Panc1 (cell line): ENCODE results near the gene GPD2. TPM values are rescaled to one million over a fixed set of nuclear protein-coding genes. Genes with fewer than 3 reads are reported as not detected.

Experiments
- ATAC-seq: fragments of 200-7000 bp; cut with Tn5 transposase; 2 replicates; pipeline ENCODE4 v1.9.1; 2020; ENCODE audit warnings: mild to moderate bottlenecking, moderate library complexity
- BruUV-seq: library from RNA; stranded (reverse); fragments of 400-500 nt; replicated peaks from 2 replicates; lab custom pipeline; 2021; lab: Mats Ljungman, UMichigan
- CTCF ChIA-PET: fragments of 300-600 bp; sonication (Branson Sonifier 250); formaldehyde crosslinking; loops from one replicate; lab custom pipeline; 2022; ENCODE audit warnings: antibody characterized with exemption; lab: Charles Lee
- POLR2A ChIA-PET: fragments of 300-600 bp; sonication (Branson Sonifier 250); formaldehyde crosslinking; loops from one replicate; lab custom pipeline; 2022; ENCODE audit warnings: antibody characterized with exemption; lab: Charles Lee
- DNase-seq: peaks from one replicate; pipeline ENCODE4 v3.0.0-alpha.2; 2010; ENCODE audit warnings: low read depth, low spot score
- H3K27ac ChIP-seq: 2 replicates; pipeline ENCODE4 v1.5.1; 2011; ENCODE audit warnings: mild to moderate bottlenecking, low read length, inconsistent platforms
- H3K27me3 ChIP-seq: fragments of 200-500 bp; sonication (Bioruptor generic); 2 replicates; pipeline ENCODE4 v1.6.0; 2014; ENCODE audit warnings: low read length, inconsistent platforms; ENCODE audit not compliant: control insufficient read depth, insufficient read depth
- H3K36me3 ChIP-seq: fragments of 200-500 bp; sonication (Bioruptor generic); 2 replicates; pipeline ENCODE4 v1.5.1; 2014; ENCODE audit warnings: inconsistent platforms, mild to moderate bottlenecking, low read length, moderate library complexity; ENCODE audit not compliant: control insufficient read depth, insufficient read depth
- H3K4me1 ChIP-seq: 2 replicates; pipeline ENCODE4 v1.5.1; 2011; ENCODE audit warnings: inconsistent platforms, mild to moderate bottlenecking, low read length, moderate library complexity; ENCODE audit not compliant: control insufficient read depth, insufficient read depth
- H3K4me3 ChIP-seq, 2 experiments: 2 replicates each; pipeline ENCODE4 v1.5.1; 2011 to 2012; ENCODE audit warnings: low read depth in 2 of 2, low read length in 2 of 2, mild to moderate bottlenecking in 2 of 2, inconsistent platforms in 1 of 2, moderate library complexity in 1 of 2
- H3K9me3 ChIP-seq: fragments of 200-500 bp; sonication (Bioruptor generic); 2 replicates; pipeline ENCODE4 v1.5.1; 2014; ENCODE audit warnings: low read depth, mild to moderate bottlenecking, inconsistent platforms, low read length, moderate library complexity; ENCODE audit not compliant: control insufficient read depth, insufficient read depth
- POLR2AphosphoS5 ChIP-seq: IDR thresholded peaks from 2 replicates; pipeline ENCODE4 v1.6.1; 2012; ENCODE audit warnings: mild to moderate bottlenecking, low read depth, low read length, moderate library complexity
- SIN3A ChIP-seq: IDR thresholded peaks from 2 replicates; pipeline ENCODE4 v1.6.1; 2012; ENCODE audit warnings: low read depth, mild to moderate bottlenecking, low read length, moderate library complexity, borderline replicate concordance; ENCODE audit not compliant: insufficient read depth
- TCF7L2 ChIP-seq: IDR thresholded peaks from 2 replicates; pipeline ENCODE4 v1.6.1; 2011; ENCODE audit warnings: mild to moderate bottlenecking, low read depth, low read length, inconsistent platforms
- in situ Hi-C: cut with HindIII; loops from 2 replicates; pipeline ENCODE4 v1.10.0; 2016; ENCODE audit warnings: low sequenced_read_pairs, low pct_unique_long_range_greater_than_20kb
- intact Hi-C: fragments of 100-400 bp; cut with micrococcal nuclease; formaldehyde crosslinking; loops from one replicate; pipeline ENCODE4 v1.10.0; 2022; ENCODE audit not compliant: unreplicated experiment
- total RNA-seq: library from RNA; stranded (reverse); gene quantifications from one replicate; pipeline ENCODE4 v1.2.1, GENCODE V29; 2021; ENCODE audit not compliant: unreplicated experiment
- TF ChIP-seq, protein P1 (sequence below): fragments of 450-650 bp; IDR thresholded peaks from 2 replicates; pipeline ENCODE4 v1.5.1; 2017; ENCODE audit warnings: mild to moderate bottlenecking
- TF ChIP-seq, protein P2 (sequence below), 2 experiments: IDR thresholded peaks; 2 replicates each; pipeline ENCODE4 v1.6.1; 2011 to 2012; ENCODE audit warnings: low read depth in 2 of 2, control low read depth in 1 of 2, low read length in 1 of 2, mild to moderate bottlenecking in 1 of 2, moderate library complexity in 1 of 2; ENCODE audit not compliant: insufficient read depth in 1 of 2

Gene GPD2
- total RNA-seq, 1 experiment from 2014 or later, result 27.5 TPM

DNA sequence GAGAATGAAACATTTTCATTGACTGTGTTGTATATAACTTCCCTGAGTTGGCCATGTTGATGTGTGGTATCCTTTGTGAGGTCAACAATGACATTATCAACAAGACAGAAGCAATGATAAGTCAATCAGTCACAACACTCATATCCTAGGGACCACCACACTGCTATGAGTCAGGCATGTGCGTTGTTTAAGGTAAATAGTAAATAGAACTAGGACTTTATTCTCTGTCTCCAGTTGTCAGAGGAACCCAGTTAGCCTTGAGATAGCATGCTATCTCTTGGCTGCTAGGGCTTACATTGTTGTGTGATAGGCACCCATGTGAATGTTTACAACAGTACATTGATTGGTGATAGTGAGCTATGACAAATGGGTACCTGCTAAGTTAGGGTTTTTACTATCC lies 37.3 kb downstream of the GPD2 start:
- Histone ChIP-seq H3K27ac (no peak overlapping the region), H3K27me3 (no peaks in the 10 kb centered on the region), H3K4me3 (no peak overlapping the region), H3K36me3 (no peaks in the 10 kb centered on the region), H3K4me1 (no peaks in the 10 kb centered on the region), H3K9me3 (no peaks in the 10 kb centered on the region)
- in situ Hi-C loops, result no loop called here
- no TSS peak for BruUV-seq
- POLR2A ChIA-PET, result no interaction called here
- no peak for ATAC-seq
- intact Hi-C loops, result no loop called here
- TF ChIP-seq, protein P1, sequence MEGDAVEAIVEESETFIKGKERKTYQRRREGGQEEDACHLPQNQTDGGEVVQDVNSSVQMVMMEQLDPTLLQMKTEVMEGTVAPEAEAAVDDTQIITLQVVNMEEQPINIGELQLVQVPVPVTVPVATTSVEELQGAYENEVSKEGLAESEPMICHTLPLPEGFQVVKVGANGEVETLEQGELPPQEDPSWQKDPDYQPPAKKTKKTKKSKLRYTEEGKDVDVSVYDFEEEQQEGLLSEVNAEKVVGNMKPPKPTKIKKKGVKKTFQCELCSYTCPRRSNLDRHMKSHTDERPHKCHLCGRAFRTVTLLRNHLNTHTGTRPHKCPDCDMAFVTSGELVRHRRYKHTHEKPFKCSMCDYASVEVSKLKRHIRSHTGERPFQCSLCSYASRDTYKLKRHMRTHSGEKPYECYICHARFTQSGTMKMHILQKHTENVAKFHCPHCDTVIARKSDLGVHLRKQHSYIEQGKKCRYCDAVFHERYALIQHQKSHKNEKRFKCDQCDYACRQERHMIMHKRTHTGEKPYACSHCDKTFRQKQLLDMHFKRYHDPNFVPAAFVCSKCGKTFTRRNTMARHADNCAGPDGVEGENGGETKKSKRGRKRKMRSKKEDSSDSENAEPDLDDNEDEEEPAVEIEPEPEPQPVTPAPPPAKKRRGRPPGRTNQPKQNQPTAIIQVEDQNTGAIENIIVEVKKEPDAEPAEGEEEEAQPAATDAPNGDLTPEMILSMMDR, result no peak
- no peak for TF ChIP-seq POLR2AphosphoS5
- no peak for TF ChIP-seq SIN3A
- TF ChIP-seq, protein P2, sequence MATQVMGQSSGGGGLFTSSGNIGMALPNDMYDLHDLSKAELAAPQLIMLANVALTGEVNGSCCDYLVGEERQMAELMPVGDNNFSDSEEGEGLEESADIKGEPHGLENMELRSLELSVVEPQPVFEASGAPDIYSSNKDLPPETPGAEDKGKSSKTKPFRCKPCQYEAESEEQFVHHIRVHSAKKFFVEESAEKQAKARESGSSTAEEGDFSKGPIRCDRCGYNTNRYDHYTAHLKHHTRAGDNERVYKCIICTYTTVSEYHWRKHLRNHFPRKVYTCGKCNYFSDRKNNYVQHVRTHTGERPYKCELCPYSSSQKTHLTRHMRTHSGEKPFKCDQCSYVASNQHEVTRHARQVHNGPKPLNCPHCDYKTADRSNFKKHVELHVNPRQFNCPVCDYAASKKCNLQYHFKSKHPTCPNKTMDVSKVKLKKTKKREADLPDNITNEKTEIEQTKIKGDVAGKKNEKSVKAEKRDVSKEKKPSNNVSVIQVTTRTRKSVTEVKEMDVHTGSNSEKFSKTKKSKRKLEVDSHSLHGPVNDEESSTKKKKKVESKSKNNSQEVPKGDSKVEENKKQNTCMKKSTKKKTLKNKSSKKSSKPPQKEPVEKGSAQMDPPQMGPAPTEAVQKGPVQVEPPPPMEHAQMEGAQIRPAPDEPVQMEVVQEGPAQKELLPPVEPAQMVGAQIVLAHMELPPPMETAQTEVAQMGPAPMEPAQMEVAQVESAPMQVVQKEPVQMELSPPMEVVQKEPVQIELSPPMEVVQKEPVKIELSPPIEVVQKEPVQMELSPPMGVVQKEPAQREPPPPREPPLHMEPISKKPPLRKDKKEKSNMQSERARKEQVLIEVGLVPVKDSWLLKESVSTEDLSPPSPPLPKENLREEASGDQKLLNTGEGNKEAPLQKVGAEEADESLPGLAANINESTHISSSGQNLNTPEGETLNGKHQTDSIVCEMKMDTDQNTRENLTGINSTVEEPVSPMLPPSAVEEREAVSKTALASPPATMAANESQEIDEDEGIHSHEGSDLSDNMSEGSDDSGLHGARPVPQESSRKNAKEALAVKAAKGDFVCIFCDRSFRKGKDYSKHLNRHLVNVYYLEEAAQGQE (IDR thresholded peaks at IDR 0.05; ENCODE audit: insufficient read depth in 1 of 2, low read depth in 2 of 2, low read length in 1 of 2), result no peak
- TF ChIP-seq TCF7L2, result no peak
- DNase-seq, result no peak
- CTCF ChIA-PET, result no interaction called here

DNA sequence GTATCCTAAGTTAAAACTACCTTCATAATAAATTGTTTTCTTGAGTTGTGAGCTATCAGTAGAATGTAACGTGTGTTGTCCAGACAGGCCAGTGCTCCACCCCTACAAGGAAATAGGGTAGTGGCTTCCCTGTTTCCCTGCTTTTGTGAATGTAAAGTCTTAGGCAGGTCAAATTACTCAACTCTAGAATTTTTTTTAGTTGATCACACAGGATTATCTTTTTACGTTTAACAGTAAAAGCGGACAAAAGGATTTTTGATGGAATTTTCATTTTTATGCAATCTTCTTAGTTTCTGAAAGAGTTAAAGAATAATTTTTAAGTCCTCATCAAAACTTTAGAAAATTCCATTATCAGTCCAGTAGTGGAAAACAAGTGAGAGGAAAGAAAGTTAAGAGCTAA lies 38.2 kb downstream of the GPD2 start:
- no TSS peak for BruUV-seq
- CTCF ChIA-PET, result no interaction called here
- Histone ChIP-seq H3K27ac (no peak overlapping the region), H3K4me3 (no peak overlapping the region), H3K4me1 (no peaks in the 10 kb centered on the region), H3K9me3 (no peaks in the 10 kb centered on the region), H3K36me3 (no peaks in the 10 kb centered on the region), H3K27me3 (no peaks in the 10 kb centered on the region)
- in situ Hi-C loops, result no loop called here
- POLR2A ChIA-PET, result no interaction called here
- DNase-seq, result no peak
- TF ChIP-seq, protein P1, result no peak
- TF ChIP-seq SIN3A (no peak), POLR2AphosphoS5 (no peak), TCF7L2 (no peak)
- TF ChIP-seq, protein P2 (IDR thresholded peaks at IDR 0.05; ENCODE audit: insufficient read depth in 1 of 2, low read depth in 2 of 2, low read length in 1 of 2), result no peak
- no peak for ATAC-seq
- intact Hi-C loops, result no loop called here
